ENCODE measurements around the gene TSPAN9. TPM values are rescaled to one million over a fixed set of nuclear protein-coding genes. Genes with fewer than 3 reads are reported as not detected.
A peak's percentile ranks its signal among the peaks of the same experiment; 100 is the strongest.

Gene TSPAN9
- total and polyA plus RNA-seq, 2 donors from 2014 or later, result 62.4 to 81.6 TPM

DNA sequence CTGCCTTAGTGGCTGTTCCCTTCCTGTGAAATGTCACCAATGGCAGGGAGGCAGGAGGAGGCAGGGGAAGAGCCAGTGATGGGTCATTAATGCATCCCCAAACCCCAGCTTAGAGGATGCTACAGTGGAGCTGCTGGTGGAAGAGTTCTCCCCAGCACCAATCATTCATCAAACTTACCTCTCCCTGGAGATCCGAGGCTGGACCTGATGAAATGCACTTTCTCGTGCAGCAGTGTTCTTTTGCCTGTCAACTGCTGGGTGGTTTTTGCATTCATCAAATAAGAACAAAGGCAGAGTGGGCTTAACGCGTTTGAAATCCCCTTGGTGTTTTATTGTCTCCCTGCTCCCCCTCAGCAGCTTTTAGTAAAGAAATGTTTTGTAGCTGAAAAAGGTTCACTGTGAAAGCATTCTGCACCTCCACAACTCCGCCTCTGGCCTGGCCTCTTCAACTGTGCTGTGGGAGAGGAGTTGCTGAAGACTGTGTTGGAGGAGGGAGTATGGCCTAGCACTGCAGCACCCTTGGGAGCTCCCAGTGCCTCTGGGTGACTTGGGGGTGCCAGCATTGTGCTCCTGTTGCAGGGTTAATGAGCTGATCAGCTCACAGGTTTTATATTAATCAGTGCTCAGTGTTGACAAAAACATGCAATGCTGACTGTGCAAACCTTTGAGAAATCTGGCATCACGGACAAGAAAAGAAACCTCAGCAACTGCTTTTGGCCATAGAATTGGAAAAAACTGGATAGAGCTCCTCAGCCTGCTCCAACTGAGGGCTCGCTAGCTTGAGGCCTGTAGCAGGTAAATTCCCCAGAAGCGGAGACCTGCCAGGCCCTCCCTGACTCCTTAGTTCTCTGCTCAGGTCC is 14.4 kb downstream of the TSPAN9 start:
- Histone ChIP-seq H3K9ac (ENCODE audit: low read length in 3 of 3) (peak overlapping the region in 1 of 3 donors; percentile 23), H3K36me3 (ENCODE audit: control insufficient read depth in 2 of 3, insufficient read depth in 3 of 3, low read length in 3 of 3) (peaks cover 0 to 6% (median 3%) of the 10 kb centered on the region in 3 donors), H3K4me1 (ENCODE audit: control insufficient read depth in 2 of 3, insufficient read depth in 2 of 3, low read depth in 1 of 3, low read length in 3 of 3) (peaks cover 4 to 44% (median 35%) of the 10 kb centered on the region in 3 donors), H3K9me3 (ENCODE audit: control insufficient read depth in 2 of 3, insufficient read depth in 1 of 3, low read length in 3 of 3) (no peaks in the 10 kb centered on the region), H3K4me3 (ENCODE audit: low read length in 3 of 3) (peak overlapping the region in 1 of 3 donors; percentile 13), H3K27me3 (ENCODE audit: control insufficient read depth, insufficient read depth, low read length) (no peaks in the 10 kb centered on the region), H3K27ac (ENCODE audit: low read depth in 2 of 2, low read length in 2 of 2) (peak overlapping the region in 1 of 2 donors; percentile 40)
- intact Hi-C loops (cut with DNase I), result no loop called here
- no peak for FAIRE-seq
- TF ChIP-seq, protein P1, sequence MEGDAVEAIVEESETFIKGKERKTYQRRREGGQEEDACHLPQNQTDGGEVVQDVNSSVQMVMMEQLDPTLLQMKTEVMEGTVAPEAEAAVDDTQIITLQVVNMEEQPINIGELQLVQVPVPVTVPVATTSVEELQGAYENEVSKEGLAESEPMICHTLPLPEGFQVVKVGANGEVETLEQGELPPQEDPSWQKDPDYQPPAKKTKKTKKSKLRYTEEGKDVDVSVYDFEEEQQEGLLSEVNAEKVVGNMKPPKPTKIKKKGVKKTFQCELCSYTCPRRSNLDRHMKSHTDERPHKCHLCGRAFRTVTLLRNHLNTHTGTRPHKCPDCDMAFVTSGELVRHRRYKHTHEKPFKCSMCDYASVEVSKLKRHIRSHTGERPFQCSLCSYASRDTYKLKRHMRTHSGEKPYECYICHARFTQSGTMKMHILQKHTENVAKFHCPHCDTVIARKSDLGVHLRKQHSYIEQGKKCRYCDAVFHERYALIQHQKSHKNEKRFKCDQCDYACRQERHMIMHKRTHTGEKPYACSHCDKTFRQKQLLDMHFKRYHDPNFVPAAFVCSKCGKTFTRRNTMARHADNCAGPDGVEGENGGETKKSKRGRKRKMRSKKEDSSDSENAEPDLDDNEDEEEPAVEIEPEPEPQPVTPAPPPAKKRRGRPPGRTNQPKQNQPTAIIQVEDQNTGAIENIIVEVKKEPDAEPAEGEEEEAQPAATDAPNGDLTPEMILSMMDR (IDR thresholded peaks at IDR 0.05; ENCODE audit: borderline replicate concordance, extremely low read depth, insufficient read depth), result no peak
- no peak for DNase-seq

DNA sequence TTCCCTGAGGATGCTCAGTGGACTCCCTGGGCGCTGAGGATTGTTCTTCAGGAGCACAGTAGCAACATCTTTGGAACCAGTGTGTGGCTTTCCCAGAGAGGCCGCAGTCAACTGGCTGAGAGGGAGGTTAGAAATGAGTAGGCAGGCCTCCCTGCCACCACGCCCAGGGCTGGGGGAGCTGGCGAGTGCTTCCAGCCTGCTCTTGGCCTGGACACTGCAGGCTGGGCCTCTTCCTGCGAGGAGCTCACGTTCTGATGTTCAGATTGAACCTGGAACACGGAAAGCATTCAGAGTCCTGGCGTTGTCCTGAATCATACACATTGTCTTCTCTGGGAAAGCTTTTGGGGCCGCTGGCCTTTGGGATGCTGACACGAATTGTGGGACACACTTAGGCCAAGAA is 15.6 kb downstream of the TSPAN9 start:
- H3K9ac ChIP-seq (ENCODE audit: low read length in 3 of 3), result peak overlapping the region in 1 of 3 donors; percentile 44
- DNase-seq, result no peak
- FAIRE-seq, result no peak

DNA sequence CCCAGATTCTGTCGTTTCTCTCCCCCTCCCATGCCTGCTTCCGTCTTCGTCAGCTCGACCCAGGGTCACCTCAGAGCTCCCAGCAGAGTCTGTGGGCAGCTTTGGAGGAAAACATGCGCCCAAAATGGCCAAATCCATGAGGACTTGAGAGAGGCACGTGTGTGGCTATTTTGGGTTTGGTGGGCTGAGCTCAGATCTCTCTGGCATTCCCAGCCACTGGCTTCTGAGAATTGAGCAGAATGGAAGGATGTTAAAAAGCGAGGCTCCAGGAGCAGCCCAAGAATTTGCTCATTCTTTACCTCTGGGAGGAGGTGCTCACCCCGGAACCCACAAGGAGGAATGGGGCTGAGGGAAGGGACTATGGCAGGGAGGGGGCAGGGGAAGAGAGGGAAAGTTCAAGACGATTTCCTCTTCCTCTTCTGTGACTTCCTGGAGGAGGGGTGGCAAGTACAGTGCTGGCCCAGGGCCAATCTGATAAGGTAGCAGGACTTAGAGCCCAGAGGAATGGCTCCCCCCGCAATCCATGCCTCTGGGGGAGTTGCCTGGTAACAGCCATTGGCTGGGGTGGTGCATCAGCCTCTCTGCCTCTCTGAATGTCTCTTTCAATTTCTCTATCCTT is 20.1 kb downstream of the TSPAN9 start:
- peaks cover 0 to 4% (median under 1%) of the 10 kb centered on the region in 3 donors for H3K36me3 ChIP-seq (ENCODE audit: control insufficient read depth in 2 of 3, insufficient read depth in 3 of 3, low read length in 3 of 3)
- peak overlapping the region; percentile 83 to 85 for H3K27ac ChIP-seq (ENCODE audit: low read depth in 2 of 2, low read length in 2 of 2)
- peak overlapping the region in 1 of 3 donors; percentile 2 for H3K9ac ChIP-seq (ENCODE audit: low read length in 3 of 3)
- FAIRE-seq (no peak), DNase-seq (peak; percentile 77 to 97 (median 94))
- H3K4me1 ChIP-seq (ENCODE audit: control insufficient read depth in 2 of 3, insufficient read depth in 2 of 3, low read depth in 1 of 3, low read length in 3 of 3), result peaks cover 7 to 48% (median 40%) of the 10 kb centered on the region in 3 donors
- H3K9me3 ChIP-seq (ENCODE audit: control insufficient read depth in 2 of 3, insufficient read depth in 1 of 3, low read length in 3 of 3), result no peaks in the 10 kb centered on the region
- H3K4me3 ChIP-seq (ENCODE audit: low read length in 3 of 3), result peak overlapping the region in 2 of 3 donors; percentile 2 to 30
- no peaks in the 10 kb centered on the region for H3K27me3 ChIP-seq (ENCODE audit: control insufficient read depth, insufficient read depth, low read length)
- intact Hi-C loops (cut with DNase I), result no loop called here
- TF ChIP-seq, protein P1 (IDR thresholded peaks at IDR 0.05; ENCODE audit: borderline replicate concordance, extremely low read depth, insufficient read depth), result no peak

More for the DNA sequence above, 15.6 kb downstream of the TSPAN9 start:
- no peak overlapping the region for H3K4me3 ChIP-seq (ENCODE audit: low read length in 3 of 3)
- peaks cover 0 to 6% (median 3%) of the 10 kb centered on the region in 3 donors for H3K36me3 ChIP-seq (ENCODE audit: control insufficient read depth in 2 of 3, insufficient read depth in 3 of 3, low read length in 3 of 3)
- no peaks in the 10 kb centered on the region for H3K9me3 ChIP-seq (ENCODE audit: control insufficient read depth in 2 of 3, insufficient read depth in 1 of 3, low read length in 3 of 3)
- H3K27me3 ChIP-seq (ENCODE audit: control insufficient read depth, insufficient read depth, low read length), result no peaks in the 10 kb centered on the region
- TF ChIP-seq, protein P1 (IDR thresholded peaks at IDR 0.05; ENCODE audit: borderline replicate concordance, extremely low read depth, insufficient read depth), result no peak
- intact Hi-C loops (cut with DNase I), result no loop called here
- H3K27ac ChIP-seq (ENCODE audit: low read depth in 2 of 2, low read length in 2 of 2), result peak overlapping the region in 1 of 2 donors; percentile 30
- H3K4me1 ChIP-seq (ENCODE audit: control insufficient read depth in 2 of 3, insufficient read depth in 2 of 3, low read depth in 1 of 3, low read length in 3 of 3), result peaks cover 7 to 47% (median 38%) of the 10 kb centered on the region in 3 donors
